K562 (cell line): ENCODE results near the gene CNIH1. TPM values are rescaled to one million over a fixed set of nuclear protein-coding genes. Genes with fewer than 3 reads are reported as not detected.

Experiments
- ATAC-seq: fragments of 200-7000 bp; cut with Tn5 transposase; 3 replicates; pipeline ENCODE4 v1.9.1; 2020; ENCODE audit warnings: moderate library complexity
- BruUV-seq: library from RNA; stranded (reverse); fragments of 400-500 nt; replicated peaks from 2 replicates; lab custom pipeline; 2021; lab: Mats Ljungman, UMichigan
- CTCF ChIA-PET: fragments of 300-600 bp; formaldehyde crosslinking; extraction: SDS; loops from one replicate; lab custom pipeline; 2021; ENCODE audit warnings: low intra/inter-chr PET ratio; lab: Yijun Ruan, JAX
- POLR2A ChIA-PET: fragments of 300-600, 350-650 bp; sonication (Branson Sonifier 250); formaldehyde crosslinking; extraction: SDS; loops from one replicate; lab custom pipeline; 2021; ENCODE audit warnings: antibody characterized with exemption, inconsistent platforms; lab: Yijun Ruan, JAX
- DNase-seq, 4 experiments: peaks; one replicate each; pipeline versions ENCODE4 v3.0.0 to v3.0.0-alpha.2; 2011 to 2018; ENCODE audit warnings: low spot score in 3 of 4, mixed read lengths in 3 of 4; ENCODE audit errors: extremely low read depth in 1 of 4
- FAIRE-seq: peaks from 2 replicates; lab custom pipeline; 2011; peaks lifted over from hg19 to GRCh38; lab: Jason Lieb, UNC
- H2AFZ ChIP-seq: 2 replicates; pipeline ENCODE4 v1.6.0; 2011; ENCODE audit warnings: low read depth, low read length, control low read depth, inconsistent platforms
- H3K27ac ChIP-seq: fragments of 200-600 bp; 3 replicates; pipeline ENCODE4 v1.8.0; 2011; ENCODE audit warnings: low read depth, mild to moderate bottlenecking, control low read depth, inconsistent platforms, low read length, moderate library complexity, mixed read lengths; ENCODE audit errors: extremely low read depth
- H3K27me3 ChIP-seq, 2 experiments: fragments of 300-600 bp in 1 of 2; 2 replicates in 1 of 2; 3 replicates in 1 of 2; pipeline versions ENCODE4 v1.6.0 to v1.8.0; 2011; ENCODE audit warnings: inconsistent platforms in 2 of 2, low read length in 2 of 2, mild to moderate bottlenecking in 1 of 2, mixed read lengths in 1 of 2, moderate library complexity in 1 of 2; ENCODE audit not compliant: control insufficient read depth in 2 of 2, insufficient read depth in 2 of 2
- H3K36me3 ChIP-seq: fragments of 300-600 bp; 3 replicates; pipeline ENCODE4 v1.8.0; 2011; ENCODE audit warnings: mild to moderate bottlenecking, low read length, inconsistent platforms; ENCODE audit not compliant: control insufficient read depth, insufficient read depth
- H3K4me1 ChIP-seq, 2 experiments: fragments of 200-600 bp in 1 of 2; replicated peaks in 1 of 2; 2 replicates in 1 of 2; 3 replicates in 1 of 2; pipeline versions ENCODE4 v1.5.1 to v1.8.0; 2011; ENCODE audit warnings: inconsistent platforms in 2 of 2, low read length in 2 of 2, mild to moderate bottlenecking in 1 of 2, mixed read lengths in 1 of 2, moderate library complexity in 1 of 2; ENCODE audit not compliant: control insufficient read depth in 2 of 2, insufficient read depth in 2 of 2
- H3K4me2 ChIP-seq: 2 replicates; pipeline ENCODE4 v1.6.1; 2011; ENCODE audit warnings: low read length, control low read depth, inconsistent platforms, mixed read lengths; ENCODE audit not compliant: insufficient read depth
- H3K4me3 ChIP-seq: fragments of 200-600 bp; sonication (generic), shearing (Covaris generic); 2 replicates; pipeline ENCODE4 v1.5.1; 2016; ENCODE audit warnings: control low read depth, inconsistent platforms
- H3K79me2 ChIP-seq: fragments of 200-600 bp; 3 replicates; pipeline ENCODE4 v1.8.0; 2011; ENCODE audit warnings: low read length, inconsistent platforms; ENCODE audit not compliant: control insufficient read depth, insufficient read depth
- H3K9ac ChIP-seq, 2 experiments: 2 replicates each; pipeline versions ENCODE4 v1.6.0 to v1.6.1; 2011; ENCODE audit warnings: low read depth in 2 of 2, low read length in 2 of 2, control low read depth in 1 of 2, inconsistent platforms in 1 of 2, mild to moderate bottlenecking in 1 of 2, mixed read lengths in 1 of 2; ENCODE audit not compliant: insufficient read depth in 1 of 2
- H3K9me1 ChIP-seq: one replicate; pipeline ENCODE4 v1.6.0; 2011; ENCODE audit warnings: inconsistent platforms, mild to moderate bottlenecking, low read length, moderate library complexity; ENCODE audit not compliant: control insufficient read depth, insufficient read depth
- H3K9me3 ChIP-seq: replicated peaks from 2 replicates; pipeline ENCODE4 v1.5.1; 2011; ENCODE audit warnings: low read depth, low read length, inconsistent platforms; ENCODE audit not compliant: control insufficient read depth, insufficient read depth
- H4K20me1 ChIP-seq: replicated peaks from 2 replicates; pipeline ENCODE4 v1.6.1; 2011; ENCODE audit warnings: low read length, inconsistent platforms, mixed read lengths; ENCODE audit not compliant: control insufficient read depth, insufficient read depth
- CTCF ChIP-seq, 3 experiments: IDR thresholded peaks in 2 of 3; conservative IDR thresholded peaks in 1 of 3; 2 replicates each; pipeline ENCODE4 v1.5.1; 2011 to 2012; ENCODE audit warnings: low read length in 3 of 3, mild to moderate bottlenecking in 3 of 3, control low read depth in 2 of 3, improper control_type of control experiment in 1 of 3, inconsistent platforms in 1 of 3, low read depth in 1 of 3, mixed read lengths in 1 of 3, moderate library complexity in 1 of 3; ENCODE audit not compliant: insufficient read depth in 2 of 3
- LARP7 ChIP-seq: fragments of 450-650 bp; IDR thresholded peaks from 2 replicates; pipeline ENCODE4 v1.6.1; 2016
- RAD21 ChIP-seq, 2 experiments: fragments of 250-450 bp in 1 of 2; fragments of 450-650 bp in 1 of 2; sonication (Bioruptor Pico) in 1 of 2; formaldehyde crosslinking in 1 of 2; IDR thresholded peaks in 1 of 2; conservative IDR thresholded peaks in 1 of 2; 2 replicates each; pipeline versions ENCODE4 v1.4.0 to v1.8.0; 2020 to 2022; ENCODE audit warnings: mild to moderate bottlenecking in 2 of 2, moderate library complexity in 1 of 2
- WGBS: fragments of 100-300 bp; shearing (Covaris generic); methylation state at CpG from one replicate; pipeline ENCODE4 v1.1.6; 2016; ENCODE audit warnings: low coverage, mixed read lengths; ENCODE audit not compliant: insufficient coverage; ENCODE audit errors: missing lambda C conversion rate; 5-methylcytosine and 5-hydroxymethylcytosine counted together
- in situ Hi-C: fragments of 300-500 bp; cut with MboI; formaldehyde crosslinking; loops from 4 replicates; pipeline ENCODE4 v1.15.0; 2018; ENCODE audit warnings: inconsistent platforms, mixed read lengths
- intact Hi-C: fragments of 100-400 bp; cut with micrococcal nuclease; formaldehyde crosslinking; loops from 2 replicates; pipeline ENCODE4 v1.14.2; 2022
- polyA plus RNA-seq, 8 experiments: library from polyadenylated mRNA; depleted of rRNA in 4 of 8; stranded (reverse) in 5 of 8; unstranded in 3 of 8; fragments of >200 nt; fragmentation: Nextera tagmentation in 2 of 8; fragmentation: Illumina TruSeq in 1 of 8; extraction: Ambion mirVana in 2 of 8; extraction: Trizol in 1 of 8; gene quantifications; 2 replicates each; pipeline versions ENCODE4 v1.2.1 to v1.2.3, GENCODE V29; 2011 to 2014; ENCODE audit warnings: inconsistent platforms in 1 of 8, missing spikeins in 1 of 8
- total RNA-seq, 7 experiments: library from RNA; depleted of rRNA in 6 of 7; stranded (reverse); fragments of >200 nt in 6 of 7; fragmentation: Illumina TruSeq in 2 of 7; extraction: Trizol in 2 of 7; gene quantifications; 2 replicates each; pipeline versions ENCODE4 v1.2.1 to v1.2.3, GENCODE V29; 2011 to 2021; ENCODE audit warnings: low replicate concordance in 1 of 7

The CNIH1 gene
- total and polyA plus RNA-seq, 9 of the 15 experiments (the other 6 are each of a cell fraction or from before 2014, with no cell fraction given) = 13.9 to 283 (median 77.3) TPM

GRCh38 chr14:54420478-54421142 lies 20.6 kb downstream of the CNIH1 start:
- Histone ChIP-seq H3K9ac (no peak overlapping the region), H4K20me1 (no peaks in the 10 kb centered on the region), H3K4me1 (no peaks in the 10 kb centered on the region; a peak in 1 of 5 replicates)
- ATAC-seq = peak; percentile 86
- POLR2A ChIA-PET = interaction anchor here (1.0 to 1.2 kb wide), 2 partner anchors 9 to 15 kb away, joined by 3 to 7 read pairs; no protein-coding TSS in a partner anchor
- BruUV-seq = no TSS peak
- TF ChIP-seq CTCF (IDR thresholded peaks at IDR 0.05 in 2 of 3, conservative IDR thresholded peaks at IDR 0.05 in 1 of 3; ENCODE audit: insufficient read depth in 2 of 3, low read depth in 1 of 3, low read length in 3 of 3) (peak; percentile 39 to 55 (median 53); a peak in 5 of 6 replicates), RAD21 (CRISPR knock-in tag; conservative IDR thresholded peaks at IDR 0.05 in 1 of 2, IDR thresholded peaks at IDR 0.05 in 1 of 2) (peak; percentile 20 to 34; a peak in 2 of 4 replicates), LARP7 (no peak)
- TF ChIP-seq, all 486 proteins: peak for 2
- 68% methylated on average over 7 of the region's 7 CpGs for WGBS
- Histone ChIP-seq H3K4me2 (no peak overlapping the region), H3K4me3 (no peak overlapping the region), H3K36me3 (peaks cover 33% of the 10 kb centered on the region; the same call in 1 of the 3 replicates), H3K27ac (no peak overlapping the region), H2AFZ (no peak overlapping the region), H3K79me2 (no peaks in the 10 kb centered on the region), H3K9me1 (no peaks in the 10 kb centered on the region), H3K9me3 (no peaks in the 10 kb centered on the region), H3K27me3 (no peaks in the 10 kb centered on the region)
- DNase-seq (peak; percentile 23 to 36 (median 26)), FAIRE-seq (peak; percentile 65)
- intact Hi-C loops = loop anchor here (2.0 kb wide), 1 partner anchor 54 kb away; no protein-coding TSS in a partner anchor
- CTCF ChIA-PET = no interaction called here
- in situ Hi-C loops = no loop called here
